Hepatocyte (in vitro differentiated cells): ENCODE measurements around the gene CLEC4M. TPM values are rescaled to one million over a fixed set of nuclear protein-coding genes. Genes with fewer than 3 reads are reported as not detected.

ENCODE experiments used
- DNase-seq: peaks from one replicate; pipeline ENCODE4 v3.0.0-alpha.2; 2016; ENCODE audit warnings: low spot score
- H2AFZ ChIP-seq: fragments of 200-600 bp; sonication (generic); 2 replicates; pipeline ENCODE4 v1.6.0; 2016; ENCODE audit warnings: antibody characterized with exemption, mild to moderate bottlenecking
- H3K27ac ChIP-seq: fragments of 200-600 bp; sonication (generic); 2 replicates; pipeline ENCODE4 v1.5.1; 2016; ENCODE audit warnings: mild to moderate bottlenecking
- H3K27me3 ChIP-seq: fragments of 200-600 bp; sonication (generic); 2 replicates; pipeline ENCODE4 v1.6.1; 2016
- H3K36me3 ChIP-seq: fragments of 200-600 bp; sonication (generic); replicated peaks from 2 replicates; pipeline ENCODE4 v1.5.1; 2016; ENCODE audit warnings: low read depth; ENCODE audit not compliant: insufficient read depth
- H3K4me1 ChIP-seq: fragments of 200-600 bp; sonication (generic); 2 replicates; pipeline ENCODE4 v1.5.1; 2016; ENCODE audit warnings: mild to moderate bottlenecking, moderate library complexity; ENCODE audit not compliant: insufficient read depth
- H3K4me2 ChIP-seq: fragments of 200-600 bp; sonication (generic); 2 replicates; pipeline ENCODE4 v1.6.0; 2016
- H3K4me3 ChIP-seq: fragments of 200-600 bp; sonication (generic); 2 replicates; pipeline ENCODE4 v1.5.1; 2016; ENCODE audit warnings: mild to moderate bottlenecking
- H3K79me2 ChIP-seq: fragments of 200-600 bp; sonication (generic); 2 replicates; pipeline ENCODE4 v1.6.0; 2017; ENCODE audit warnings: mild to moderate bottlenecking
- H3K9me2 ChIP-seq: fragments of 200-600 bp; sonication (generic); replicated peaks from 2 replicates; pipeline ENCODE4 v1.6.0; 2017; ENCODE audit warnings: mild to moderate bottlenecking; ENCODE audit not compliant: insufficient read depth
- H3K9me3 ChIP-seq: fragments of 200-600 bp; sonication (generic); 2 replicates; pipeline ENCODE4 v1.5.1; 2016; ENCODE audit warnings: low read depth, mild to moderate bottlenecking
- H4K20me1 ChIP-seq: fragments of 200-600 bp; sonication (generic); 2 replicates; pipeline ENCODE4 v1.6.0; 2016; ENCODE audit warnings: mild to moderate bottlenecking; ENCODE audit not compliant: insufficient read depth, poor library complexity, severe bottlenecking
- EZH2 ChIP-seq: fragments of 200-600 bp; sonication (generic); IDR thresholded peaks from 2 replicates; pipeline ENCODE4 v1.6.1; 2016; ENCODE audit warnings: antibody characterized with exemption, mild to moderate bottlenecking, borderline replicate concordance
- EZH2phosphoT487 ChIP-seq: fragments of 200-600 bp; sonication (generic); IDR thresholded peaks from one replicate; pipeline ENCODE4 v1.6.1; 2018; ENCODE audit warnings: antibody characterized with exemption, mild to moderate bottlenecking, low read depth, moderate library complexity; ENCODE audit not compliant: unreplicated experiment, severe bottlenecking
- WGBS: methylation state at CpG from one replicate; pipeline ENCODE4 v1.1.6; 2016; ENCODE audit warnings: low lambda C conversion rate; ENCODE audit errors: missing lambda C conversion rate; 5-methylcytosine and 5-hydroxymethylcytosine counted together
- polyA plus RNA-seq: library from polyadenylated mRNA; unstranded; fragments of >200 nt; fragmentation: Nextera tagmentation; extraction: Ambion mirVana; gene quantifications from 2 replicates; pipeline ENCODE4 v1.2.1, GENCODE V29; 2016
- total RNA-seq: library from RNA; depleted of rRNA; stranded (reverse); fragments of >200 nt; gene quantifications from 2 replicates; pipeline ENCODE4 v1.2.3, GENCODE V29; 2014
- TF ChIP-seq, protein P1 (sequence below): fragments of 200-600 bp; sonication (generic); IDR thresholded peaks from 2 replicates; pipeline ENCODE4 v1.5.1; 2016; ENCODE audit warnings: antibody characterized with exemption, mild to moderate bottlenecking; ENCODE audit not compliant: poor library complexity

The CLEC4M gene
- total and polyA plus RNA-seq, 2 experiments from 2014 or later = 0.07 TPM; not detected in 1

DNA sequence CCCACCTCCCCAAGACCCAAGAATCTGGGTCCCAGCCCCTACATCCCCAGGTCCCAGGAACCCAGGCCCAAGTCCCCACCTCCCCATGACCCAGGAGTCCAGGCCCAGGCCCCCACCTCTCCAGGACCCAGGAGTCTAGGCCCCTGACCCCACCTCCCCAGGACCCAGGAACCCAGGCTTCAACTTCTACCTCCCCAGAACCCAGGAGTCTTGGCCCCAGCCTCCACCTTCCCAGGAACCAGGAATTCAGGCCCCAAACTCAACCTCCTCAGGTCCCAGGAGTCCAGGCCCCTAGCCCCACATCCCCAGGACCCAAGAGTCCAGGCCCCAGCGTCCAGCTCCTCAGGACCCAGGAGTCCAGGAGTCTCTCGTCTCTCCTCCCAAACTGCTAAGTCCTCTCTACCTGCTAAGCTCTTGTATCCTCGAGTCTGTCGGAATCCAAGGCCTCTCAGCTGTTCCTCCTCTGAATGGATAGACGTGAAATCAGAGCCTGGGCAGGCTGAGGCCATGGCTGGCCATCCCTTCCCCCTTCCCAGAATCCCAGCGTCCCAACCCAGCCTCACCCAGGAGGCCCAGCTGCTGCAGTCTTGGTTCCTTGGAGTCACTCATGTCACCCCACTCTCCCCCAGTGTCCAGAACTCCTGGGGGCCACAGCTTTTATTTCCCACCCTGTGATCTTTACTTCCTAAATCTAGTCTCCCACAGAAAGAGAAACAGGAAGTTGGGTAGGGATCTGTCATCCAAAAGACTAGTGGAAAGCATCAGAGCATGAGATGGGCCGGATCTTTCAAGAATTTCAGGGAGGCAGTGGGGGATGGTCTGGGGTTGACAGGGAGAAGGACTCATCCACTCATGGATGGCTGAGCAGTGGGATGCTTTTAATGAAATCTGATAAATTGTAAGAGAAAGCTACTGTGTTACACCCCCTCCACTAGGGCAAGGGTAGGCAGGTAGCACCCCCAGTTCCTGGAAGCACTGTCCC is 15.8 kb upstream of the CLEC4M start, which contains the start of gene CD209:
Gene CD209, minus strand, starts transcription at position 632 of the 982 bp plus-strand sequence. Its CDS starts 23 bp downstream, at position 609.
- DNase-seq = no peak
- H2AFZ ChIP-seq = no peak within 1 kb of the TSS
- no peak within 1 kb of the TSS for H3K4me3 ChIP-seq

DNA sequence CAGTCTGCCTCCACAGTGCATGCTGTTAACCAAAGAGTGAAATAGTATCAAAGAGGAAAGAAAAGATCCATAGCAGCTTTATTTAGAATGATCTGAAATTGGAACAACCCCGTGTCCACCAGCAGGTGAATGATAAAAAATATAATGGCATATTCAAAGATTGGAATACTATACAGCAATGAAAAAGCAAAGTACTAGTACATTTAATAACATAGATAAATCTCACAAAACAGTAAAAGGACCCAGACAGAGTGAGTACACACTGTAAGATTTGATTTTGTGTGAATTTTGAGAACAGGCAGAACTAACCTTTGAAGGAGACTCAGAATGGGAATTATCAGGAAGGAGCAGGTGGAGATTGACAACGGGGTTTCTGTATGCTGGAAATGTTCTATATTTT is 14.9 kb upstream of the CLEC4M start:
- no peak overlapping the region for H3K4me3 ChIP-seq

More for the DNA sequence above, 15.8 kb upstream of the CLEC4M start, which contains the start of gene CD209:
- Histone ChIP-seq H3K9me2 (no peaks in the 10 kb centered on the region), H3K27me3 (peaks cover 4% of the 10 kb centered on the region), H3K4me1 (no peaks in the 10 kb centered on the region), H3K27ac (no peak within 1 kb of the TSS), H4K20me1 (no peaks in the 10 kb centered on the region), H3K4me2 (no peak within 1 kb of the TSS), H3K79me2 (no peaks in the 10 kb centered on the region), H3K9me3 (no peaks in the 10 kb centered on the region), H3K36me3 (no peaks in the 10 kb centered on the region)
- WGBS = 74% methylated on average over 7 of the region's 7 CpGs
- TF ChIP-seq, protein P1, sequence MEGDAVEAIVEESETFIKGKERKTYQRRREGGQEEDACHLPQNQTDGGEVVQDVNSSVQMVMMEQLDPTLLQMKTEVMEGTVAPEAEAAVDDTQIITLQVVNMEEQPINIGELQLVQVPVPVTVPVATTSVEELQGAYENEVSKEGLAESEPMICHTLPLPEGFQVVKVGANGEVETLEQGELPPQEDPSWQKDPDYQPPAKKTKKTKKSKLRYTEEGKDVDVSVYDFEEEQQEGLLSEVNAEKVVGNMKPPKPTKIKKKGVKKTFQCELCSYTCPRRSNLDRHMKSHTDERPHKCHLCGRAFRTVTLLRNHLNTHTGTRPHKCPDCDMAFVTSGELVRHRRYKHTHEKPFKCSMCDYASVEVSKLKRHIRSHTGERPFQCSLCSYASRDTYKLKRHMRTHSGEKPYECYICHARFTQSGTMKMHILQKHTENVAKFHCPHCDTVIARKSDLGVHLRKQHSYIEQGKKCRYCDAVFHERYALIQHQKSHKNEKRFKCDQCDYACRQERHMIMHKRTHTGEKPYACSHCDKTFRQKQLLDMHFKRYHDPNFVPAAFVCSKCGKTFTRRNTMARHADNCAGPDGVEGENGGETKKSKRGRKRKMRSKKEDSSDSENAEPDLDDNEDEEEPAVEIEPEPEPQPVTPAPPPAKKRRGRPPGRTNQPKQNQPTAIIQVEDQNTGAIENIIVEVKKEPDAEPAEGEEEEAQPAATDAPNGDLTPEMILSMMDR = no peak
- no peak for TF ChIP-seq EZH2

DNA sequence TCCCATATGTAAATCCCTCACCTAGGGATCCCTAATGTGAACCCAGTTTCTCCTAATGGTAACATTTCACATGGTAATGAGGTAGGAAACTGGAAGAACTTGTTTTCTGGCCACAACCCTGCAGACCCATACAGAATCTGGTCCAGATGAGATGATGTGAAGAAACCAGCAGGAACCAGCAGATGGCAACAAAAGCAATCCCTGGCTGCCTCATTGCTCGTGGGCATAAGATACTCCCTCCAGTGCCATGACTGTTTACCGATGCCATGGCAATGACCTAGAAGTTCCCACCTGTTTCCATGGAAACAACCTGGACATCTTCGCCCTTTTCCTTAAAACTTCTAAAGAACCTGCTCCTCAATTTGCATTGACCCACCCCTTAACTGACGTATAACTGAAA is 14.3 kb upstream of the CLEC4M start:
- Histone ChIP-seq H3K4me1 (no peaks in the 10 kb centered on the region), H2AFZ (no peak overlapping the region), H3K79me2 (no peaks in the 10 kb centered on the region), H3K4me3 (no peak overlapping the region), H4K20me1 (no peaks in the 10 kb centered on the region), H3K27ac (no peak overlapping the region), H3K4me2 (no peak overlapping the region), H3K9me3 (no peaks in the 10 kb centered on the region), H3K36me3 (no peaks in the 10 kb centered on the region), H3K9me2 (no peaks in the 10 kb centered on the region), H3K27me3 (peaks cover 4% of the 10 kb centered on the region)
- 46% methylated on average over 4 of the region's 4 CpGs for WGBS
- no peak for DNase-seq
- TF ChIP-seq, protein P1 = peak; percentile 15
- TF ChIP-seq EZH2phosphoT487 = no peak
- TF ChIP-seq EZH2 = no peak

More for the DNA sequence above, 14.9 kb upstream of the CLEC4M start:
- Histone ChIP-seq H3K9me3 (no peaks in the 10 kb centered on the region), H3K36me3 (no peaks in the 10 kb centered on the region), H3K4me2 (no peak overlapping the region), H3K4me1 (no peaks in the 10 kb centered on the region), H2AFZ (no peak overlapping the region), H4K20me1 (no peaks in the 10 kb centered on the region), H3K9me2 (no peaks in the 10 kb centered on the region), H3K27me3 (peaks cover 4% of the 10 kb centered on the region), H3K79me2 (no peaks in the 10 kb centered on the region), H3K27ac (no peak overlapping the region)
- no peak for TF ChIP-seq EZH2
- no peak for TF ChIP-seq EZH2phosphoT487
- TF ChIP-seq, protein P1 = no peak
- 77% methylated on average over 2 of the region's 2 CpGs for WGBS
- DNase-seq = no peak
